GDM1 (cell line): ENCODE measurements around the gene DNAH12.
"Not testable (repeated sequence)": the region's sequence is repeated elsewhere in the genome, so short reads cannot be mapped to it uniquely, and the experiment has no call there.

Experiments
- DNase-seq: peaks from one replicate; lab custom pipeline; 2025; lab: John Stamatoyannopoulos, UW

DNAH12 gene

DNA sequence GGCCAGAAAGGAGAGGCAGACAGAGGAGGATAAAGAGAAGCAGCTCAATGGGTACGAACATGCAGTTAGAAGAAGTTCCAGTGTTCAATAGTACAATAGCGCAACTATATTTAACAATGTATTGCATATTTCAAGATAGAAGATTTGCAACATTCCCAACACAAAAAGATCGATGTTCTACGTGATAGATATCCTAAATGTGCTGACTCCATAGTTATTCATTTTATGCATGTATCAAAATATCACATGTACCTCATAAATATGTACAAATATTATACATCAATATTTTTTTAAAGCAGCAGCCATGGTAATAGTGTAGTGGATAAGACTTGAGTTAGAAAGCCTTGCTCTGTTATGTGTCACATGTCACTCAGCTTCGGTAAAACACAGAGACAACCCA lies 141.5 kb downstream of the DNAH12 start:
- DNase-seq: no peak

- peak; percentile 56 for DNase-seq
Observed at GRCh38 chr3:57397175-57398026, 146.7 kb downstream of the DNAH12 start.

GRCh38 chr3:57393977-57394376 lies 150.2 kb downstream of the DNAH12 start:
- peak; percentile 29 for DNase-seq

DNA sequence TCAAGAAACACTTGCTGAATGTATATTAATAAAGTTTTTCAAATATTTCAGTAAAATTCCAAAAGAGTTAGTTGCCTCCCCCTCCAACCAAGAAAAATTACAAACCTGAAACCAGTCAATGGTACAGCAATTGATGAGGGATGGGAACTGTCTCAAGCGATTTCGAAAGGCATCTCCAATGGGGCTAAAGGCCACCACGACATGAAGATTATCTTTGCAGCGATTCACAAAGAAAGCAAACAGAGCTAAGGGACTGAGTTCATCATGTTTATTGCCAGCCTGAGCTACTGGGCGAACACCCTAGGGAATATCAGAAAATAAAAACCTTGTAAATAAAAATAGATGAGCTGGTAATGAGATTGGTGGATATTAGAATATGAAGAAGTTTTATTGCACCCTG lies 152.4 kb downstream of the DNAH12 start:
- no peak for DNase-seq

DNA sequence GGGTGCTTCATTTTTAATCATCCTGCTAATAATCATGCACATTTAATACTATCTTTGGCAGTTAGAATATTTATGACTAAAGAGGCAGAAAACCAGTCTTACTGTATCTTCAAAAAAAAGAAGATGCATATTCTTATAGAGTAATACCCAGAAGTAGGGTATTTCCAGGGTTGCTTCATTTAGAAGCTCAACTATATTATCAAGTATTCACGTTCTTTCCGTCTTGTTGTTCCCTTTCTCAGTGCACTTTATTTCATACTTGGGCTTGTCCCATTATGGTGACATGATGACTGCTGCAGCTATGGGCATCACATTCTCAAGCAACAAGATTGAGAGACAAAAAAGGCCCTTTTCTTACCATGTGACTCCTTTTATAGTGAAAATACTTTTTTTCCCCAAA lies 154.9 kb downstream of the DNAH12 start:
- DNase-seq: no peak

DNA sequence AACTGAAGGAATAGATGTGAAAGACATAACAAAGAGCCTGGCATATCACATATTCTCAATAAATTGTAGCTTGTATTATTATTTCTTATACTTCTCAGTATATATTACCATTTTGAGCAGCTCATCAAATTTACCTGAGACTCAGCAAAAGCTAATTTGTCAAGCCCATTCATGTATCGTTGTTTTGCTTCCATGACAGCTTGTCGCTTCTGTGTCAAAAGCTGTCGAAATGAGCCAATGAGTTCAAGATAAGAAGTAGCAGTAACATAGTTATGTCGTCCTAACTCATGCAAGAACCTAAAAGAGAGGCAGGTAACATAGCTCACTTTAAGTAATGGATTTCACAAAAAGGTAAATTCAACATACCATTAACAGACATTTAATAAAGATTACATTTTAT lies 157.8 kb downstream of the DNAH12 start:
- DNase-seq: no peak

GRCh38 chr3:57385498-57385897 lies 158.6 kb downstream of the DNAH12 start:
- no peak for DNase-seq

DNA sequence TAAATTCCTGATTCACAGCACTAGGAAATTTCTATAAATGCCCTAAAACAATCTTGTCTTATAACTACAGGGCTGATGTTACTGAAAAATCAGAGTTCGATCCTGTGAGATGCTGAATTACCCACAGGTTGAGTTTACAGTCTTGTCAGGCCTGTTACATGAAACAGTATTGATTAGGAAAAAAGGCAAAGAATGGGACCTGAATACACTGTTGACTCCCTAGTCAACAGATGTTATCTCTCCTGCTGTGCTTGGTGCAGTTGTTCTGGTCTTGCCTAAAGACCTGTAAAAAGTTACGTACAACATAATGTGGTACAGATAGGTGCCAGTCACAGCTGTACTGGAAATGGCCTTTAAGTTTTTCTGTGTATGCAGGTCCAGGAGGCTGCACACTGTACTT lies 160.3 kb downstream of the DNAH12 start:
- DNase-seq: no peak

GRCh38 chr3:57383406-57383805 lies 160.7 kb downstream of the DNAH12 start:
- no peak for DNase-seq

GRCh38 chr3:57382933-57383332 lies 161.2 kb downstream of the DNAH12 start:
- no peak for DNase-seq

DNA sequence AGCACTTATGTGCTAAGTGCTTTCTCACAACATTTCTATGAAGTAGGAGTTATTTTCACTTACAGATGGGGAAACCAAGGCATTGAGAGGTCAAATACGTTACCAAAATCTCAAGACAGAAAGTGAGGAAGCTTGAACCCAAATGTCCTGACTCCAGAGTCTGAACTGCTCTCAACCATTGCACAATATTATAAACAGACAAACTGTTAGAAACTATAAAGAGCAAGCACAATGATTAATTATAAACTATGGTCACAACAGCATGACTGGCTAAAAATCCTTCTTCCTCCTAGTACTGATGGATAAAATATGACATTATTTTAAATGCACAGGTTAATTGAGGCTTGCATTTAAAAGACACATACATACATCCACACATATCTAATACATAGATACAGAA lies 173.8 kb downstream of the DNAH12 start:
- DNase-seq: no peak

- not testable (repeated sequence) for DNase-seq
Observed at GRCh38 chr3:57365089-57365488, 179.1 kb downstream of the DNAH12 start.

- DNase-seq: not testable (repeated sequence)
Observed at GRCh38 chr3:57356275-57356674, 187.9 kb downstream of the DNAH12 start.

GRCh38 chr3:57354768-57355167 lies 189.4 kb downstream of the DNAH12 start:
- DNase-seq: peak; percentile 69

- DNase-seq: no peak
Observed at GRCh38 chr3:57350271-57350670, 193.9 kb downstream of the DNAH12 start.

DNA sequence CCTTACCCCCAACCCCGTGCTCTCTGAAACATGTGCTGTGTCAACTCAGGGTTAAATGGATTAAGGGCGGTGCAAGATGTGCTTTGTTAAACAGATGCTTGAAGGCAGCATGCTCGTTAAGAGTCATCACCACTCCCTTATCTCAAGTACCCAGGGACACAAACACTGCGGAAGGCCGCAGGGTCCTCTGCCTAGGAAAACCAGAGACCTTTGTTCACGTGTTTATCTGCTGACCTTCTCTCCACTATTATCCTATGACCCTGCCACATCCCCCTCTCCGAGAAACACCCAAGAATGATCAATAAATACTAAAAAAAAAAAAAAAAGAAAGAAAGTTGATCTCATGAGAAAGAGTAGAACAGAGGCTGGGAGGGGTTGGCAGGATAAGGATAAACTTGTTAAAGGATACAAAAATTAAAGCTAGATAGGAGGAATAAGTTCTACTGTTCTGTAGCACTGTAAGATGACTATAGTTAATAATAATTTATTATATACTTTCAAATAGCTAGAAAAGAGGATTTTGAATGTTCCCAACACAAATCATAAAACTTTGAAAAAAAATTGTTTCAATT lies 205.0 kb downstream of the DNAH12 start:
- DNase-seq: not testable (repeated sequence)

DNA sequence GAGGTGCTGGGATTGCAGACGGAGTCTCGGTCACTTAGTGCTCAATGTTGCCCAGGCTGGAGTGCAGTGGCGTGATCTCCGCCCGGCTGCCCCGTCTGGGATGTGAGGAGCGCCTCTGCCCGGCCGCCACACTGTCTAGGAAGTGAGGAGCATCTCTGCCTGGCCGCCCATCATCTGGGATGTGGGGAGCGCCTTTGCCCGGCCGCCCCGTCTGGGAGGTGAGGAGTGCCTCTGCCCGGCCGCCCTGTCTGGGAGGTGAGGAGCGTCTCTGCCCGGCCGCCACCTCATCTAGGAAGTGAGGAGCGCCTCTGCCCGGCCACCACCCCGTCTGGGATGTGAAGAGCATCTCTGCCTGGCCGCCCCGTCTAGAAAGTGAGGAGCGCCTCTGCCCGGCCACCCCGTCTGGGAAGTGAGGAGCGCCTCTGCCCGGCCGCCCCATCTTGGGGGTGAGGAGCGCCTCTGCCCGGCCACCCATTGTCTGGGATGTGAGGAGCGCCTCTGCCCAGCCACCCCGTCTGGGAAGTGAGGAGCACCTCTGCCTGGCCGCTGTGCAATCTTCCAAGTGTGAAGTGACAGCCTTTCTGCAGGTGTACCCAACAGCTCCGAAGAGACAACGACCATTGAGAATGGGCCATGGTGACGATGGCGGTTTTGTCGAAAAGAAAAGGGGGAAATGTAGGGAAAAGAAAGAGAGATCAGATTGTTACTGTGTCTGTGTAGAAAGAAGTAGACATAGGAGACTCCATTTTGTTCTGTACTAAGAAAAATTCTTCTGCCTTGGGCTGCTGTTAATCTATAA lies 205.7 kb downstream of the DNAH12 start:
- not testable (repeated sequence) for DNase-seq

DNA sequence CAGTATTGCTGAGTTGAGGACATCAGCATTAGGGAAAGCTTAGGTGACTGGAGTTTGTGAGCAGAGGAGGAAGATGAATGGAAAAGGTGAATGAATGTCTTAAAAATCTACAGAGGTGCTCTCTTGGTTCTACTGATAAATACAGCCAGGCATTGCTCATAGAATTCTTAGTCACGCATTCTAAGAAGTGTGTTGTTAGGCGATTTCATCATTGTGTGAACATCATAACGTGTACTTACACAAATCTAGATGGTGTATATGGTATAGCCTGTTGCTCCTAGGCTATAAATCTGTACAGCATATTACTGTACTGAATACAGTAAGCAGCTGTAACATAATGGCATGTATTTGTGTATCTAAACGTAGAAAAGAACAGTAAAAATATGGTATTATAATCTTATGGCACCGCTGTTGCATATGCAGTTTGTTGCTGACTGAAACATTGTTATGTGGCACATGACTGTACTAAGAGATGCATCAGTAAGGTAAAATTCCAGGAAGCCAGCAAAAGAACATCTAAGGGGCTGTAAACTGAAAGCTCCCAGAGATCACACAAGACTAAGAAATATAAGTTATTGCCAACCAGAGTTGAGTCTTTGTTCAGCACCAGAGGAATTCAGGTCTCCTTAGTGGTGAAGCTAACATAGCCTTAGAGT lies 208.7 kb downstream of the DNAH12 start:
- no peak for DNase-seq

DNA sequence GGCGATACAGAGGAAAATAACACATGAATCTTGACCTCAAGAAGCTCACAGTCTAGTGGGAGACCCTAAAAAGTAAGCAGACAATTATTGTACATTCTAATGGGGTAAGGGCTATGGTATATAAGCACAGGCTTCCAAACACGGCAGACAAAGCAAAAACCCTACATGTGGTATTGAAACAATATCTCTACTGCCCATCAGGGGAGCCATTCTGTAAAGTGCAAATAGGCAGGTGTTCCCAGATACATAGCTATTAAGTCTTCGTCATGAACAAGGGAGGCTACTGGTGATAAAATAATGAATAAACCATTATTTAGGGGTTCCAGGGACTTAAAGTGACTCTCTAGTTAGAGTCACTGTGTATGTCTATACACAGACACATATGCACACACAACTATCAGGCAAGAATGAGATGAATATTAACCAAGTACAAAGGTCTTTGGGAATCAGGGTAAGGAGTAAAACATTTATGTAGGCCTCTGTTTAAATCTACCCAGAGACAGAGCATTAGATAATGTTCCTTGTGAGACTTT lies 213.0 kb downstream of the DNAH12 start:
- DNase-seq: no peak

DNA sequence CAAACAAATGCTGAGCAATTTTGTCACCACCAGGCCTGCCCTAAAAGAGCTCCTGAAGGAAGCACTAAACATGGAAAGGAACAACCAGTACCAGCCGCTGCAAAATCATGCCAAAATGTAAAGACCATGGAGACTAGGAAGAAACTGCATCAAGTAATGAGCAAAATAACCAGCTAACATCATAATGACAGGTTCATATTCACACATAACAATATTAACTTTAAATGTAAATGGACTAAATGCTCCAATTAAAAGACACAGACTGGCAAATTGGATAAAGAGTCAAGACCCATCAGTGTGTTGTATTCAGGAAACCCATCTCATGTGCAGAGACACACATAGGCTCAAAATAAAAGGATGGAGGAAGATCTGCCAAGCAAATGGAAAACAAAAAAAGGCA lies 217.6 kb downstream of the DNAH12 start:
- not testable (repeated sequence) for DNase-seq

GRCh38 chr3:57314204-57314603 lies 229.9 kb downstream of the DNAH12 start:
- DNase-seq: no peak

DNA sequence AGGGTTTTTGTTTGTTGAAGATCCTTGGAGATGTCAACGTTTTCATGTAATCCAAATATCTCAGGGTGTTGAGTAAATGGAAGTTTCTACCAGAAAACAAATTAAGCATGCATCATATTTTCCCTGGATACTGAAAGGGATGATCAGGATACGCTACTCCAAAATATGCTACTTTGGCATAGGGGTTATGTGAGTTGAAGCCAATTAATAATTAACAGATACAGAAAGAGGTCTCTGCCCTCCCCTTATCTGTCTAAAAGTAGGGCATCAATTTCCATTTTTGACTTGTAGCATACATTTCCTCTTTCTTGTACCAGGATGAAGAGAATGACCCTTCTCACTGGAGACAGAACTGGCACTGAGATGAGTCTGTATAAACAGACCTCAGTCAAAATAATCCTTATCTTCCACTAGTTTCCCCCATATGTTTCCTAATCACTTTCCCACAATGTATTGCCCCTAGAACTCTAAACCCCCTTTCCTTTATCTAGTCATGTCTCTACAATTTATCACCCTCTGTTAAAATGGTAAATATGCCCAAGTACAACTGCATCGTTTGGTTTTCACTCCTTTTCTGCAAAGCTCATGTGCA lies 234.3 kb downstream of the DNAH12 start:
- DNase-seq: no peak
